CD4-positive, alpha-beta T cell (primary cell): ENCODE results near the gene PROSER3. TPM values are rescaled to one million over a fixed set of nuclear protein-coding genes. Genes with fewer than 3 reads are reported as not detected.

Experiments
- ATAC-seq: fragments of 200-7000 bp; cut with Tn5 transposase; one replicate; pipeline ENCODE4 v1.10.0; 2022; ENCODE audit warnings: mild to moderate bottlenecking; ENCODE audit not compliant: poor library complexity
- CTCF ChIA-PET: fragments of 350-600 bp; sonication (Branson Sonifier 250); formaldehyde crosslinking; loops from one replicate; lab custom pipeline; 2021; ENCODE audit warnings: antibody characterized with exemption, inconsistent platforms; lab: Charles Lee
- POLR2A ChIA-PET: fragments of 350-600 bp; sonication (Branson Sonifier 250); formaldehyde crosslinking; loops from one replicate; lab custom pipeline; 2021; ENCODE audit warnings: antibody characterized with exemption, inconsistent platforms; lab: Charles Lee
- DNase-seq, 14 experiments: peaks; one replicate each; pipeline ENCODE4 v3.0.0-alpha.2; 2013 to 2020; ENCODE audit warnings: mixed read lengths in 2 of 14
- H3K27ac ChIP-seq, 2 donors: one replicate each; pipeline versions ENCODE4 v1.5.1 to v1.7.0; 2013; ENCODE audit warnings: low read length in 2 of 2, low read depth in 1 of 2, mild to moderate bottlenecking in 1 of 2
- H3K27me3 ChIP-seq, 2 experiments: 1 replicate in 1 of 2; 2 replicates in 1 of 2; pipeline versions ENCODE4 v1.6.1 to v1.7.0; 2013; ENCODE audit warnings: low read length in 2 of 2, control low read depth in 1 of 2, mild to moderate bottlenecking in 1 of 2, moderate library complexity in 1 of 2; ENCODE audit not compliant: insufficient read depth in 2 of 2, control insufficient read depth in 1 of 2
- H3K36me3 ChIP-seq: one replicate; pipeline ENCODE4 v1.6.1; 2013; ENCODE audit warnings: low read length, control low read depth; ENCODE audit not compliant: insufficient read depth
- H3K4me1 ChIP-seq: one replicate; pipeline ENCODE4 v1.6.1; 2013; ENCODE audit warnings: low read length, control low read depth; ENCODE audit not compliant: insufficient read depth
- H3K4me3 ChIP-seq: one replicate; pipeline ENCODE4 v1.5.1; 2013; ENCODE audit warnings: mild to moderate bottlenecking, low read length, moderate library complexity
- H3K9me3 ChIP-seq, 2 experiments: 1 replicate in 1 of 2; 2 replicates in 1 of 2; pipeline versions ENCODE4 v1.6.1 to v1.7.0; 2013; ENCODE audit warnings: low read length in 2 of 2, mild to moderate bottlenecking in 2 of 2, control low read depth in 1 of 2, moderate library complexity in 1 of 2; ENCODE audit not compliant: control insufficient read depth in 1 of 2, insufficient read depth in 1 of 2
- H3K27ac Mint-ChIP-seq: one replicate; pipeline ENCODE4 v1.8.0; 2020; ENCODE audit warnings: mixed read lengths
- H3K27me3 Mint-ChIP-seq: one replicate; pipeline ENCODE4 v1.8.0; 2021; ENCODE audit warnings: mixed read lengths
- H3K36me3 Mint-ChIP-seq: one replicate; pipeline ENCODE4 v1.8.0; 2021; ENCODE audit warnings: low read depth, mixed read lengths
- H3K4me1 Mint-ChIP-seq: one replicate; pipeline ENCODE4 v1.8.0; 2021; ENCODE audit warnings: low read depth, mixed read lengths
- H3K4me3 Mint-ChIP-seq: one replicate; pipeline ENCODE4 v1.8.0; 2020; ENCODE audit warnings: mild to moderate bottlenecking, mixed read lengths
- H3K9me3 Mint-ChIP-seq: one replicate; pipeline ENCODE4 v1.8.0; 2020; ENCODE audit warnings: mixed read lengths
- intact Hi-C, 2 experiments: fragments of 100-400 bp; cut with DNase I in 1 of 2; cut with micrococcal nuclease in 1 of 2; formaldehyde crosslinking; loops; one replicate each; pipeline versions ENCODE4 v1.15.1 to v1.9.0; 2023 to 2025; cut with DNase I, micrococcal nuclease
- total RNA-seq, 174 experiments: library from RNA in 2 of 174; stranded (reverse) in 2 of 174; gene quantifications; one replicate each; pipeline ENCODE4 v1.2.3 and lab custom pipeline; 2021 to 2026
- TF ChIP-seq, protein P1 (sequence below): fragments of 200-600 bp; IDR thresholded peaks from one replicate; pipeline ENCODE4 v1.8.0; 2022; ENCODE audit warnings: antibody characterized with exemption, mild to moderate bottlenecking

Gene PROSER3
- total RNA-seq, 2 experiments from 2014 or later: 19.4 to 22.6 TPM

DNA sequence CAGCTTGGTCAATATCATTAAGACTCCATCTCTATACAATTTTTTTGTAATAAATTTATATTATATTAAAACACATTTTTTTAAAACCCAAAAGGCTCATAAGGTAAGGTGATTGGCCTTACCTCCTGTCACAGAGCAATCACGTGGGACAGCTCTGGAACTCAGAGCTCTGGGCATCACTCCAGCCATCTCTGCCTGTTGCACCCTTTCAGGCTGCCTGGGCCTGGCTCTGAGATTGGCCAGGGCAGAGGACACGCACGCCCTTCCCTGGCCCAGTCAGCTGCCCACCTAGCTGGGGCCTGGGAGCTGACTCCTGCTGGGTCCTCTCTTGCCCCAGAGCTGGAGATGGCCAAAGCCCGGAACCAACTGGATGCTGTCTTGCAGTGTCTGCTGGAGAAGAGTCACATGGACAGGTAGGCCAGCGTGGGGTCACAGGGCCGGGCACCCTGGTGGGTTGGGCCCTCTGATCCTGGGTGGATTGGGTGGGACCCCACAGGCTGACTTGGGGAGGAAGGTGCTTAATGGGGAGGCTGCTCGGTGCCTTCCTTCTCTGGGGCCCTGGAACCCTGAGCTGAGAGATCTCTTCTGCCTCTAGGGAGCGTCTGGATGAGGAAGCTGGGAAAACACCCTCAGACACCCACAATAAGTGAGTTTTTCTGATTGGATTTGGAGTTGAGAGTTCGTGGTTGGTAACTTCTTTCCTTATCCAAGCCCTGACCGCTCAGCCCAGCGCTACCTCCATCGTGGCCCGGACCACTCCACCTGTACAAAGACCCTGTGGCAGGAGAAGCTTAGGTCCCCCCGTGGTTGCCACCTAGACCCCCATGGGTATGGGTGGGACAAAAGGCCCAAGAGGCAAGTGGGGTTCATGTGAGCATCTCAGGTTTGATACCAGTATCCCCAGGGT is 5.9 kb upstream of the PROSER3 start:
- TF ChIP-seq, protein P1, sequence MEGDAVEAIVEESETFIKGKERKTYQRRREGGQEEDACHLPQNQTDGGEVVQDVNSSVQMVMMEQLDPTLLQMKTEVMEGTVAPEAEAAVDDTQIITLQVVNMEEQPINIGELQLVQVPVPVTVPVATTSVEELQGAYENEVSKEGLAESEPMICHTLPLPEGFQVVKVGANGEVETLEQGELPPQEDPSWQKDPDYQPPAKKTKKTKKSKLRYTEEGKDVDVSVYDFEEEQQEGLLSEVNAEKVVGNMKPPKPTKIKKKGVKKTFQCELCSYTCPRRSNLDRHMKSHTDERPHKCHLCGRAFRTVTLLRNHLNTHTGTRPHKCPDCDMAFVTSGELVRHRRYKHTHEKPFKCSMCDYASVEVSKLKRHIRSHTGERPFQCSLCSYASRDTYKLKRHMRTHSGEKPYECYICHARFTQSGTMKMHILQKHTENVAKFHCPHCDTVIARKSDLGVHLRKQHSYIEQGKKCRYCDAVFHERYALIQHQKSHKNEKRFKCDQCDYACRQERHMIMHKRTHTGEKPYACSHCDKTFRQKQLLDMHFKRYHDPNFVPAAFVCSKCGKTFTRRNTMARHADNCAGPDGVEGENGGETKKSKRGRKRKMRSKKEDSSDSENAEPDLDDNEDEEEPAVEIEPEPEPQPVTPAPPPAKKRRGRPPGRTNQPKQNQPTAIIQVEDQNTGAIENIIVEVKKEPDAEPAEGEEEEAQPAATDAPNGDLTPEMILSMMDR: no peak
- intact Hi-C loops: loop anchor here in 1 of 2 experiments (10.0 kb wide), 1 partner anchor 933 kb away; the partner anchor contains the start of gene ZNF567
- Histone ChIP-seq H3K4me3 (no peak overlapping the region), H3K27me3 (peaks cover 0 to 2% of the 10 kb centered on the region in 2 experiments), H3K4me1 (peaks cover 42% of the 10 kb centered on the region), H3K27ac (no peak overlapping the region), H3K9me3 (no peaks in the 10 kb centered on the region), H3K36me3 (peaks cover 28% of the 10 kb centered on the region)
- CTCF ChIA-PET: interaction anchor here (1.0 kb wide), 1 partner anchor 36 kb away, joined by 3 read pairs; no protein-coding TSS in a partner anchor
- no peak overlapping the region for H3K27ac Mint-ChIP-seq
- peak overlapping the region; percentile 30 for H3K4me3 Mint-ChIP-seq
- peaks cover 32% of the 10 kb centered on the region for H3K36me3 Mint-ChIP-seq
- H3K27me3 Mint-ChIP-seq: peaks cover 12% of the 10 kb centered on the region
- peaks cover 31% of the 10 kb centered on the region for H3K4me1 Mint-ChIP-seq
- DNase-seq: peak in 1 of 14 experiments; percentile 17
- no peak for ATAC-seq
- POLR2A ChIA-PET: interaction anchor here (0.6 to 1.2 kb wide), 2 partner anchors 32 to 49 kb away, joined by 3 to 5 read pairs; no protein-coding TSS in a partner anchor
- H3K9me3 Mint-ChIP-seq: no peaks in the 10 kb centered on the region

DNA sequence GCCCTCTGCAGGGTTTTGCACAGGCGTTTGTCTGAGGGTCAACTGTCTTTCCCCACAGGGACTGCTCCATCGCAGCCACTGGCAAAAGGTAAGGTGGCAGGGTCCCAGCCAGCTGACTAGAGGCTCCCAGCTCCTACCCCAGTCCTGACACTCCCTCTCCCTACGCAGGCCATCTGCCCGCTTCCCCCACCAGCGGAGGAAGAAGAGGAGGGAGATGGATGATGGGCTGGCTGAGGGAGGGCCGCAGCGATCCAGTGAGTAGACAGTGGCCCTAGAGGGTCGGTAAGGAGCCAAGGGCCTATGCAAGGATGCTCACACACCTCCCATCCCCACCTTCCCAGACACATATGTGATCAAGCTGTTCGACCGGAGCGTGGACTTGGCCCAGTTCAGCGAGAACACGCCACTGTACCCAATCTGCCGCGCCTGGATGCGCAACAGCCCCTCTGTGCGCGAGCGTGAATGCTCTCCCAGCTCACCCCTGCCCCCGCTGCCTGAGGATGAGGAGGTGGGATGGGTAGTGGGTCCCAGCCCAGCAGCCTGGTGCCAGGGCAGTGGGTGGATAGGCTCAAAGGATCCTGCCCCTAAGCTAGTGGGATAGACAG is 5.1 kb upstream of the PROSER3 start:
- peaks cover 15% of the 10 kb centered on the region for H3K27me3 Mint-ChIP-seq
- no peaks in the 10 kb centered on the region for H3K9me3 ChIP-seq
- H3K27me3 ChIP-seq: peaks cover 0 to 2% of the 10 kb centered on the region in 2 experiments
- intact Hi-C loops: loop anchor here in 1 of 2 experiments (10.0 kb wide), 1 partner anchor 932 kb away; the partner anchor contains the start of gene ZNF567
- CTCF ChIA-PET: no interaction called here
- no peak overlapping the region for H3K27ac Mint-ChIP-seq
- H3K9me3 Mint-ChIP-seq: no peaks in the 10 kb centered on the region
- no peak overlapping the region for H3K4me3 Mint-ChIP-seq
- POLR2A ChIA-PET: no interaction called here
- H3K4me1 ChIP-seq: peaks cover 46% of the 10 kb centered on the region
- peaks cover 28% of the 10 kb centered on the region for H3K36me3 ChIP-seq
- H3K4me3 ChIP-seq: no peak overlapping the region
- no peak overlapping the region for H3K27ac ChIP-seq
- DNase-seq: peak in 1 of 14 experiments; percentile 28
- peaks cover 35% of the 10 kb centered on the region for H3K36me3 Mint-ChIP-seq
- peaks cover 32% of the 10 kb centered on the region for H3K4me1 Mint-ChIP-seq
- TF ChIP-seq, protein P1: no peak
- ATAC-seq: no peak

DNA sequence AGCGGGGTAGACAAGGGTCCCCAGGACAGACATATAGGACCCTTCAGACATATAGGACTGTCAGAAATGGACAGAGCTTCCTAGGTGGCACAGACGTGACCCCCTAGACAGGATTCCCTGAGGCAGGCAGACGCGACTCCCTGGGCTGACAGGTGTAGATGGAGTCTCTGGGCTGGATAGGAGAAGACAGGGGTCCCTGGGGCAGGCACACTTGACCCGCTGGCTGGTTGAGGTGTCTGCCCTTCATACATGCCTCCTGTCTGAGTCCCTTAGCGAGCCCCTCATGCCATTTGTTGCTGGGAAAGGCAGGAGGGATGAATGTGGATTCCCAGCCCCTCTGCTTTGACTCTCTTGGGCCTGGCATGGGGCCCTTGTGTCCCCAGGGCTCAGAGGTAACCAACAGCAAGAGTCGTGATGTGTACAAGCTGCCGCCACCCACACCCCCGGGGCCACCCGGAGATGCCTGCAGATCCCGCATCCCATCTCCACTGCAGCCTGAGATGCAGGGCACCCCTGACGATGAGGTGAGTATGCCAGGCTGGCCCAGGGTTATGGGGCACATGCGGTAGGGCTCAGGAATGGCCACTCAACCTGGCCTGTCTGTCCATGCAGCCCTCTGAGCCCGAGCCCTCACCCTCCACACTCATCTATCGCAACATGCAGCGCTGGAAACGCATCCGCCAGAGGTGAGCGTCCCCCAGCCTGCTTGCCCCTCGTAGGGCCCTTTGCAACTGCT is 4.2 kb upstream of the PROSER3 start:
- Histone ChIP-seq H3K4me3 (no peak overlapping the region), H3K27ac (no peak overlapping the region), H3K36me3 (peaks cover 28% of the 10 kb centered on the region), H3K9me3 (no peaks in the 10 kb centered on the region), H3K4me1 (peaks cover 48% of the 10 kb centered on the region), H3K27me3 (peaks cover 0 to 2% of the 10 kb centered on the region in 2 experiments)
- Mint-ChIP-seq H3K4me3 (peak overlapping the region; percentile 80), H3K27ac (no peak overlapping the region), H3K4me1 (peaks cover 30% of the 10 kb centered on the region), H3K9me3 (no peaks in the 10 kb centered on the region), H3K36me3 (peaks cover 34% of the 10 kb centered on the region), H3K27me3 (peaks cover 15% of the 10 kb centered on the region)
- POLR2A ChIA-PET: no interaction called here
- TF ChIP-seq, protein P1: no peak
- ATAC-seq (no peak), DNase-seq (peak in 1 of 14 experiments; percentile 18)
- CTCF ChIA-PET: no interaction called here
- intact Hi-C loops: loop anchor here in 1 of 2 experiments (10.0 kb wide), 1 partner anchor 931 kb away; the partner anchor contains the start of gene ZNF567
